ENCODE data around the gene FAM53A. TPM values are rescaled to one million over a fixed set of nuclear protein-coding genes. Genes with fewer than 3 reads are reported as not detected.

The FAM53A gene
- 2.2 TPM for total RNA-seq

- DNase-seq (ENCODE audit: low spot score) (peak; percentile 97), ATAC-seq (peak; percentile 94)
These were observed at the start of gene FAM53A for GRCh38 chr4:1683736-1684505. Gene FAM53A (minus strand): TSS chr4:1684313. CDS start chr4:1668741, 15,572 bp downstream.

- ATAC-seq (no peak), DNase-seq (ENCODE audit: low spot score) (no peak)
These were observed 48.8 kb upstream of the FAM53A start for GRCh38 chr4:1732911-1733310.

GRCh38 chr4:1731180-1731579 lies 47.1 kb upstream of the FAM53A start:
- DNase-seq (ENCODE audit: low spot score) (no peak), ATAC-seq (no peak)

GRCh38 chr4:1730532-1731135 lies 46.5 kb upstream of the FAM53A start:
- ATAC-seq, result no peak
- DNase-seq (ENCODE audit: low spot score), result no peak

- DNase-seq (ENCODE audit: low spot score), result peak; percentile 46
- ATAC-seq, result no peak
These were observed 44.2 kb upstream of the FAM53A start for GRCh38 chr4:1728061-1728980.

- DNase-seq (ENCODE audit: low spot score) (no peak), ATAC-seq (peak; percentile 24)
These were observed 43.3 kb upstream of the FAM53A start for GRCh38 chr4:1727117-1728031.

- ATAC-seq (peak; percentile 85), DNase-seq (ENCODE audit: low spot score) (peak; percentile 87)
These were observed 42.2 kb upstream of the FAM53A start for GRCh38 chr4:1726146-1726934.

GRCh38 chr4:1725521-1725920 lies 41.4 kb upstream of the FAM53A start:
- no peak for ATAC-seq
- DNase-seq (ENCODE audit: low spot score), result no peak

GRCh38 chr4:1723131-1723801 lies 39.2 kb upstream of the FAM53A start:
- no peak for DNase-seq (ENCODE audit: low spot score)
- ATAC-seq, result no peak

GRCh38 chr4:1722551-1723118 lies 38.5 kb upstream of the FAM53A start:
- DNase-seq (ENCODE audit: low spot score) (no peak), ATAC-seq (no peak)

GRCh38 chr4:1721666-1722550 lies 37.8 kb upstream of the FAM53A start:
- no peak for ATAC-seq
- no peak for DNase-seq (ENCODE audit: low spot score)

- DNase-seq (ENCODE audit: low spot score) (peak; percentile 97), ATAC-seq (peak; percentile 82)
These were observed 37.0 kb upstream of the FAM53A start, which contains the start of the genes TACC3 and TMEM129 for GRCh38 chr4:1721003-1721665. Gene TACC3 (plus strand): TSS chr4:1721521. CDS start chr4:1723422, 1,901 bp downstream. Gene TMEM129 (minus strand): TSS chr4:1721323. CDS start chr4:1720837, 486 bp downstream.

GRCh38 chr4:1720163-1720983 lies 36.3 kb upstream of the FAM53A start:
- DNase-seq (ENCODE audit: low spot score), result peak; percentile 69
- ATAC-seq, result peak; percentile 35

- DNase-seq (ENCODE audit: low spot score) (peak; percentile 90), ATAC-seq (peak; percentile 56)
These were observed 34.2 kb upstream of the FAM53A start for GRCh38 chr4:1718095-1718850.
